Measurements from ENCODE around the gene NFU1.

- no peak for TF ChIP-seq POLR2A (IDR thresholded peaks at IDR 0.05)
- TF ChIP-seq CTCF (IDR thresholded peaks at IDR 0.05), result no peak
These were observed 83.9 kb downstream of the NFU1 start for GRCh38 chr2:69353360-69353759.

Data from right lobe of liver (tissue), 4 donors.